UCSD-AML1 (cell line): Measurements from ENCODE around the gene SLC12A7.
"Not testable (repeated sequence)": the region's sequence is repeated elsewhere in the genome, so short reads cannot be mapped to it uniquely, and the experiment has no call there.

Source experiments
- DNase-seq: peaks from one replicate; lab custom pipeline; 2025; ENCODE audit not compliant: unreplicated experiment; lab: John Stamatoyannopoulos, UW

The SLC12A7 gene

DNA sequence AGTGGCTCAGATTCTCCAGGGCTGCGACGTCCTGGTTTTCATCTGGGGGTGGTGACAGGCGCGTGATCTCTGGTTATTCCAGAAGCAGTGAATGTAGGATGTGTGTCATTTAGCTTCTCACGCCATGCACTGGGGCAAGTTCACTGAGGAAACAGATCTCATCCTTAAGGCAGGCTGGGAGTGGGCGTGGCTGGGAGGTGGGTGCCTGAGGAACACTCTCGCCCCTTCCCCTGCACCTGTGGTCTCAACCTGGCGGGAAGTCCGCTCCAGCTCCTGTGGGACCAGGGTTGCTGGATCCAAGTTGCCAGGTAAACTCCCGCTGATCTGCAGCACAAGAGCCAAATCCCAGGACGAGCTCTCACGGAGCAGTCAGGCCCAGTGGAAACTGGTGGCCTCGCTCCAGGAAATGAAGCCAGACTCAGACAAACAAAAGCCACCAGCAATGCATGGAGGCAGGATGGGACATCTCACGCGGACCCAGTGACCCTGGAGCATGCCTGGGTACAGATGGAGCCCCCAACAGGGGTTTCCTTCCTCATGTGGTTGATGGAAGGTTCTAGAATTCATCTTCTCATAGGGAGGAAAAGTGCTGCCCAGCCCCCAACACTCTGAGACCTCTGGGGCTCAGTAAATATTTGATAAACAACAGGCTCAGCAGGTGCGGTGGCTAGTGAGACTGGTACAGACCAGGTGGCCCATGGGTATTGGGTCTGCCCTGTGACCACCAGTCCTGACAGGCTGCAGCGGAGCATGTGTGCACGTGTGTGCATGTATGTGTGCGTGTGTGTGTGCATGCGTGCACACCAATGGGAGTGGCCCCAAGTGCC is 16.3 kb upstream of the SLC12A7 start:
- no peak for DNase-seq

DNA sequence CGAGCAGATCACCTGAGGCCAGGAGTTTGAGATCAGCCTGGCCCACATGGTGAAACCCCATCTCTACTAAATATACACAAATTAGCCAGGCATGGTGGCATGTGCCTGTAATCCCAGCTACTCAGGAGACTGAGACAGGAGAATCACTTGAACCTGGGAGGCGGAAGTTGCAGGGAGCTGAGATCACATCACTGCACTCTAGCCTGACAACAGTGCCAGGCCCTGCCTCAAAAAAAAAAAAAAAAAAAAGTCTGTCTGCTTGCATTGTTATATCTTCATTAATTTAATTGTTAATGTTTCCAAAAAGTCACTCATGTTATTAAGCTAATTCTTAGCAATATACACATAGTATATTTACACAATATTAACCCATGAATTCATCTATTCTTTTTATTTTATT is 13.8 kb upstream of the SLC12A7 start:
- DNase-seq, result not testable (repeated sequence)

DNA sequence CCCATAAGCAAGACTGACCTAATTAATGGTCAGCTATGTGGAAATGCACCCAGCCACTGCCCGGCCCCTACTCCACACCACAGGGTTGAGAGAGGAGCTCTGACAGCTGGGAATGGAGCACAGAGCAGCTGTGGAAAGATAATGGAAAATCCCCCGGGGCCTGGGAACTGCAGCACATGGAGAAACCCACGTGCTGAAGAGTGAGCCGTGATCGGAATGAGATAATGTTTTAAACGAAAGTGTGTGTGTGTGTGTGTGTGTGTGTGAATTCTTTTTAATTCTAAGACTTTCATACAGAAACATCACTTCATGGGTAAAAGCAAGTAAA is 13.1 kb upstream of the SLC12A7 start:
- no peak for DNase-seq

DNA sequence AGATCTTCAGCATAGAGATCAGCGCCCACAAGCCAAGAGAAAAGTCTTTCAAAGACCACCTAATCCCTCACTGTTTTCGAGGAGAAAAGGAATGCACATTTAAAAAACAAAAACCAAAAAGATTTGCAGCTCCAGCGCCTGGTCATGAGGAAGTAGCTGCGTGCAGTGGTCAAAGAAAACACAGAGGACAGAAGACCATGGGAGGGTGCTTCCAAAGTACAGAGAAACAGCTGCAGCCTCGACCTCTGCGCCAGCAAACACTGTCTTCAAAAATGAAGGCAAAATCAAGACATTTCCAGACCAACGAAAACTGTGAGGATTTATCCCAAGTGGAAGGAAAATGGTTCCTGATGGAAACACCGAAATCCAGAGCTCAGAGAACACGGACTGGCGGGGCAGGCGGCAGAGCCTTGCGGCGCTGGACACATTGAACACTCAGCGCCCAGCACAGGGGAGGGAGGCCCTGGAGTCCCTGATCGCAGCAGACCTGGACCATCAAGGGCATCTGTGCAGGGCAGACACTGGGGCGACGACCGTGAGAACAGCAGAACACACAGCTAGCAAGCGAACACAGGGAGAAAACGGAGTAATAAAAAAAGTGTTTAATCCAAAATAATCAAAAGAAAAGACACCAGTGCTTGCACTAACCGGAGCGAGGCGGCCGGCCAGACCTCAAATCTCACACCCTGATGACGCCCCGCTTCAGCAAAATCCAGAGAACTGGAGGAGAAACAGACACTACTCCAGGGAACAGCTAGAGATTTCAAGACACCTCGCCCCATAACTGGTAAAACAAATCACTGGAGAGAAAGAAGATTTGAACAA is 12.6 kb upstream of the SLC12A7 start:
- DNase-seq, result no peak

DNA sequence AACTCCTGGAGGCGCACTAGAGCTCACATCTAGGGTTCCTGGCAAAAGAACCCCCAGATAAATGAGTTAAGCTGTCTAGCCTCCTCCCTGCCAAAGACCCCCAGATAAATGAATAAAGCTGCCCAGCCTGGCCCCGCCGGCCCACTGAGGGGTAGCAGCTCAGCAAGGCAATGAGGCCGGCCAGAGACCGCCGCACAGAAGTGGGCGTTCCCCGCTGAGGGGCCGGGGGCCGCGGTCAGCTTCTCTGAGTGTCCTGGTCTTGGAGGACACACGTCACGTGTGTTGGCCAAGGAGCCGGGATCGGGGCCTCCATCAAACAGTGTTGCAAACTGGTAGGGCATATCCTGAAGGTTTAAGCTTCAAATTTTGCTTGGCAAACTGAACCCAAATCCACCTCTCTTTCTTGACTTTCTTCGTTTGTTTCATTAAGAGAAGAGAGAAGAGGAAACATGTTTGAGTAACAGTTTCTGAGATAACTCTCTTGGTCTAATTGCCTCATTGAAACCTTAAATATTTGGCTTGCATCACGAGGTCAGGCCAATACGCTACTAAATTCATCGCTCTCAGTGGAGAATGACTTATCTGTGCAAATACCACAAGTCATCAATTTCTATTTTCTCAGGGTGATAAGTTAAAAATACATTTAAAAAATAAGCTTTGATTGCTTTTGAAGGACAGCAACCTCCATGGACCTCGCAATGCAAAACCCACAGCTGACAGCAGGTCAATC is 11.7 kb upstream of the SLC12A7 start:
- DNase-seq, result no peak

DNA sequence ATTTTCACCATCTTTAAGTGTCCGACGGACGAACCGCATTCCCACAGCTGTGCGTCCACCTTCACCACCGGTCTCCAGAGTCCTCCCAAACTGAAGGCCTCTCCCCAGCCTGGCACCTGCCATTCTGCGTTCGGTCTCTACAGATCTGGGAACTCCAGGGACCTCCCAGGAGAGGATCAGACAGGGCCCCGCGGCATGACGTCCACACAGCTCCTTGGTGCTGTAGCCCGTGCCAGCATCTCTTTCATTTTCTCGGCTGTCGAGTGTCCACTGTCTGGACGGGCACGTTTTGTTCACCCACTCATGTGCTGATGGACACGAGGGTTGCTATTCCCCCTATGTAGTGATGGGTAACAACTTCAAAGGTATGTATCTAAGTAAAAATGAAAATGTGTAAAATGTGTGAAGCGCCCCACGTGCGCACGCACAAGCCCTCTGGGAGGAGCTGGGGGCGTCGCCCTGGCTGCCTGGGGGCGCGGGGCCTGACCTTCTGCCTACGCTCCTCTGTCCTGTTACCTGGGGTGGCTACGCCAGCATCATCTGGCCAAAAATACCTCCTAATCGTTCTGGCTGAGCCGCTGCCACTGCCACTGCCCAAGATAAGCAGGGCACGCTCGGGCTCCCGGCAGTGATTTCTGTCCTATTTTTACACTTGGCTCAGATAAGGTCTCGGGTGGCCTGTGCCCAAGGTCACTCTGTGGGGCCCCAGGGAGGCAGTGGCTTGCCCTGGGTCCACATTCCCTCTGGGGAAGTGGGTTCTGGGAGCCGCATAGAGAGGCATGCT is 10.8 kb upstream of the SLC12A7 start:
- no peak for DNase-seq

DNA sequence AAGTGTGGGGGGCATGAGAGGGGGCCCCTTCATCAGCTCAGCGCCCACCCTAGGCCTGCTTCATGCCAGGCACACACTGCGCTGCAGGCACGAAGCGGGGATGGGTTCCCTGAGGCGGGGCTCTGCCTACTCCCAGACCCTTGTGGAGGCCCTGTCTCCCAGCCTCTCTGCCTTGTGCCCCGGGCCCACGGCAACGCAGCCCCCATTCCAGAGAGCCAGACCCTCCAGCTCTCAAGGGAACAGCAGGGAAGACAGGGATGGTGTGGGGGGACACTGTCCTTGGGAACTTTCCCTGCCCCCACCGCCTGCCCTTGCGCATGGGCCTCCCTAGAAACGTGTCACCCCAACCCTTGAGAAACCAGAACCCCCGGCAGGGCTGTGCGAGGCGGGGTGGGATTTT is 10.0 kb upstream of the SLC12A7 start:
- no peak for DNase-seq

DNA sequence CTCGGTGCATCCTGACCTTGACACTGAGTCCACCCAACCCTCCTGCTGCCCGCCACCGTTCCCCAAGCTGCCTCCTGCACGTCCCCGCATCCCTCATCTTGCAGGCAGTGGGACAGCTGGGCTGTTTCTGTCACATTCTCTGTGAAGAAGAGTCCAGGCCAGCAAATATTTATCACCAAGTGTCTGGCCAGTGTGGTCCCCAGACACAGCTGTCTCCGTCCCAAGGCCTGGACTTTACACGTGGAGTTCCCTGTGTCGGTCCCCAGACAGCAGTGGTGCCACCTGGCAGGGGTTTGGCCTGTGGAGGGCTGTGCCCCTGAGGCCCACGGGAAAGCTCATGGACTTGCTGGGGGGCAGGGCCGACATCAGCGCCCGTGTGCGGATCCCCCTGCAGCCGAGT is 9.2 kb upstream of the SLC12A7 start:
- no peak for DNase-seq

DNA sequence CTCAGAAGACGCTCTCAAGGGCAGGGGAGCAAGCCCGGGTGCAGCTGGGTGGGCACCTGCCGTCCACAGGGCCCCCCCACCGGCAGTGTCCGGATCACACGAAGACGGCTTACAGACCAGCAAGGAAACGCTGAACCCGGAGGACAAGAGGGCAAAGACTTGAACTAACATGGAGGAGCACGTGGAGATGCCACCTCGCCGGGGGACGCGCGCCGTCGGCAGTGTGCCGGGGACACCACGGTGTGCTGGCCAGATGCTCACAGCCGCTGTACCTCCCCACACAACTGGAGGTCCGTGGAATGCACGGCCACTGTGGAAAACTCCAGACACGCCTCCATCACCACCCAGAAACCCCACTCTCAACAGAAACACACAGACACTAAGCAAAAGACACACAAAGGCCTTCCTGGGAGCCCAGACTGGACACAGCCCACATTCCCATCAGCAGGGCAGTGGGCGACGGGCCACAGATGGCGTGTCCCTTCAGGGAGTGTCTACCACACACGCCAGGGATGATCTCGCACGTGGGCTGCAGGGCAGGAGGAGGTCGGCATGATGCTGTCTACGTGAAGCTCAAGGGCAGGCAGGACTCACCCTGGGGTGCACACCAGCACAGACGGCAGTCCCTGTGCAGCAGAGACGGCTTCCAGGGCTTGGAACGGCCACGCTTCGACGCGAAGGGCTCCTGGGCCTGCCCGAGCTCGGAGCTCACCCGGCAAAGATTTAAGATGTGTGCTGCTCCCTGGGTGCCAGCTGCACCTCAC is 8.6 kb upstream of the SLC12A7 start:
- DNase-seq, result no peak

DNA sequence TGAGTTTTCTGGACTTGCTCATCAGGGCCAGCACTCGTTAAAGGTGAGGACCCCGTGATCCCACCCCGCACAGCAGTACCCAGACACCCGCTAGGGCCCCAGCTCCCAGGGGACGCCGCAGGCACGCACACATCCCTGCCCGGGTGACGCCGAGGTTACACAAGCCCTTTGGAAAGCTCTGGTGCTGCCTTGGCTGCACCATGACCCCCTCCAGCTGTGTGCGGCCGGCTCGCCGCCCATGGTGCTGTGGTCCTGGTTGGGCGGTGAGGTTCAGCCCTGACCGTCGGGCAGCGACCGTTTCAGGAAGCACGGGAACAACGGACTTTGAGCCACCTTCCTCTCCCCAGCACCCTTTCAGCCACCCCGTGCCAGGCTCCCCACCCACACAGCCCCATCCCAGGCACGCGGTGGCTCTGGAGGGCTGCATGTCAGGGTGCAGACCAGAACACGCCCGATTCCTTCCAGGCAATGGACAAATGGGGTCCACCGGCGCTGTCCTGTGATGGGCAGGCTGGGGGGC is 7.5 kb upstream of the SLC12A7 start:
- DNase-seq, result no peak

DNA sequence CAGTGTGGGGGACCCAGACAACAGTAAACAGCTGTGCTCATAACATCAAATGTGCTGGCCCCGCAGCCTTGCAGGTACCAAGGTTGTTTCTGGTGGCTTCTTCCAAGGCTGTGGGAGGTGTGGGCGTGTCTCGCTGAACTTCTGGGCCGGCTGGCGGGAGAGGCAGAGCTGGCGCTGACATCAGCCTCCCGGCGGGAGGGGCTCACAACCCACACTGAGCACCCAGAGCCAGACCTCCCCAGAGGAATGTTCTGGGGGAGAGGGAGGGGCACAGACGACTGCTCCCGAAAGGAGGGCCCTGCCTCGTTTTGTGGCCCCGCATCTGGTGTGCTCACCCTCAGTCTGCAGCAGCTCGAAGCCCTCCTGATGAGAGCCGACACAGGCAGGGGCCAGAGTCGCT is 6.9 kb upstream of the SLC12A7 start:
- no peak for DNase-seq

DNA sequence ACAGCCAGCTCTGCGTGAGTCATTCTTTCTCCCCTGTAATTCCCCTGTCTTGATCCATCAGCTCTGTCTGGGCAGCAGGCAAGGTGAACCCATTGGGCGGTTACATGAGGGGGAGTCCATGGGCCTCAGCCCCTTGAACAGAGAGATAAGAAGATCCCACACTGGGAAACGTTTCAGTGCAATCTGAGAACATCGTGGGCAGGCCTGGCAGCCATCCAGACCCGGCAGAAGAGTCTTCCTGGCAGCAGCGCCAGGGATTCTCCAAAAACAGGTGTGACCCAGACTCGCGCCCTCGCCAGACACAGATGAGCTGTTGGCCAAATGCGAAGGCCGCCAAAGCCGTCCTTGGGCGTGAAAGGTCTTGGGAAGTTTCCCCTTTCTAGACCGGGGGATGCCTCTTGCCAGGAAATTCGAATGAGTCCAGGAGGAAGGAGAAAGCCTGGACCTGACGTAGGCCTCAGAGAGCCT is 6.4 kb upstream of the SLC12A7 start:
- no peak for DNase-seq

DNA sequence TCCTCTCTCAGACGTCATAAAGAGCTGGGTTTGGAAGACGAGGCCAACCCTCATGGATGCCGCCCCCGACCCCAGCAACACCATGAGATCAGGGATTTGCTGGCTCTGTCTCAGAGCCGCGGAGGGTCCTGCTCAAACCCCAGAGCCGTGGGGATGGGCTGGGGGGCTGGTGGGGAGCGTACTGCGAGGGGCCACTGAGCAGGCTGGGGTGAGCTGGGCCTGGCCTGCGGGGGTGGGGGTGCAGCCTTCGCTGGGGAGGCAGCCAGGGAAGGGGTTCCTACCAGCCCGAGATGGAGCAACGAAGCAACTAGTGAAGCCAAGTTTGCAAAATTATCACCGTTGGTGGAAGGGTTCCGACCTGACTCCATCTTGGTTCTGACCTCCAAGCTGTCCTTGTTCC is 5.1 kb upstream of the SLC12A7 start:
- no peak for DNase-seq

DNA sequence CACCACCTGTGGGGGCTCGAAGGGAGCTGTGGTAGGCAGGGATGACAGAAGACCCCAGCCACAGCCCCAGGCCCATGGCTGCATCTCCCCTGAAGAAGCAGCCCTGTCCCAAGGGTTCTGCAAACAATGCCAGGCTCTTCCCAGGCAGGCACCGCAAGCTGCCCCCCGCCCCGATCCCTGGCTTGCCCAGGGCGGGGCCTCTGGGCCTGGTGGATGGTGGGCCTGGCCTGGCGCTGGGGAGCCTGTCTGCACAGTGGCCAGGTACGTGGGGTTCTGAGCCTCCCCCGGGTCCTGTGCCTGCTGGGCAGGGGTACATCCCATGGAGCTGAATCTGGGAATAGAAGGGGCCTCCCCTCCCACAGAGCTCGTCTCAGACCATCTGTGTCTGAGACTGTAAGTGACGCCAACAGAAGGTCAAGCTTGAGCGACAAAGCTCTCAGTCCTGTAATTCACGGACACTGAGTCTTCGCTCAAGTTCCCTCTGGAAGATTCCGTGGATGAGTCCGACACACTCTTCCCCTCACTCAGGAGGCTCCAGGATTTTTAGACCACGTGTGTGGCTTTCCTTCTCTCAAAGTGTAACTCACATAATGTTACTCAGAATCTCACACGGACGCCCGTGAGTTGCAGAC is 4.4 kb upstream of the SLC12A7 start:
- DNase-seq, result no peak

DNA sequence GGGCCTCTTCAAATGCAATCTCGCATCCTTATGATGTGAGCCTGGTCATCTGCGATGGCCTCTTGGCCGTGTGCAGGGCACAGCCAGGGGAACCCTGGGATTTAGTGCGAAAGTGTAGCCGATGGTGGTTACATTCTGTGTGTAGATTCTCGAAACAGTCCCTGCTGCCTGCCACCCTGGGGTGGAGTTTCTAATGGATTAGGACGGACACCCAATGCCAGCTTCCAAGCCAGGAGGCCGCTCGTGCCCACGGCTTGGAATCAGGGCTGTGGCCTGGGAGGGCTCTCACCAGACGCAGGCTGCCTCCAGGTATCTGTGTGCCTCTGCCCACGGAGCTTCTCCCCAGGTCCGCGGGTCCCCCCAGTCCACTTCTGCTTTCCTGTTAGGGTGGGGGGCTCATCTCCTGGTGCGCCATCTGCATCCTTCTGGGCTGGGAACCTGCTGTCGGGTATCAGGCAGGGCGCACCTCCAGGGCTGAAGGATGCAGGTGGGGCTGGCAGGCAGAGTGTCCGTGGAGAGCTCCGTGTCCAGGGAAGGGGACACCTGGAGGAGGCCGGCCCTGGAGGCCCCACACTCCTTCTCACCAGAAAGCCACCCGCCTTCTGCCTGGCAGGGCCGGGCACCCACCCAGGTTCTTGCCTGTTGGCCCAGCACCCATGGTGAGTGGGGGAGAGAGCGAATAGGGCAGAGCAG is 3.4 kb upstream of the SLC12A7 start:
- DNase-seq, result no peak

DNA sequence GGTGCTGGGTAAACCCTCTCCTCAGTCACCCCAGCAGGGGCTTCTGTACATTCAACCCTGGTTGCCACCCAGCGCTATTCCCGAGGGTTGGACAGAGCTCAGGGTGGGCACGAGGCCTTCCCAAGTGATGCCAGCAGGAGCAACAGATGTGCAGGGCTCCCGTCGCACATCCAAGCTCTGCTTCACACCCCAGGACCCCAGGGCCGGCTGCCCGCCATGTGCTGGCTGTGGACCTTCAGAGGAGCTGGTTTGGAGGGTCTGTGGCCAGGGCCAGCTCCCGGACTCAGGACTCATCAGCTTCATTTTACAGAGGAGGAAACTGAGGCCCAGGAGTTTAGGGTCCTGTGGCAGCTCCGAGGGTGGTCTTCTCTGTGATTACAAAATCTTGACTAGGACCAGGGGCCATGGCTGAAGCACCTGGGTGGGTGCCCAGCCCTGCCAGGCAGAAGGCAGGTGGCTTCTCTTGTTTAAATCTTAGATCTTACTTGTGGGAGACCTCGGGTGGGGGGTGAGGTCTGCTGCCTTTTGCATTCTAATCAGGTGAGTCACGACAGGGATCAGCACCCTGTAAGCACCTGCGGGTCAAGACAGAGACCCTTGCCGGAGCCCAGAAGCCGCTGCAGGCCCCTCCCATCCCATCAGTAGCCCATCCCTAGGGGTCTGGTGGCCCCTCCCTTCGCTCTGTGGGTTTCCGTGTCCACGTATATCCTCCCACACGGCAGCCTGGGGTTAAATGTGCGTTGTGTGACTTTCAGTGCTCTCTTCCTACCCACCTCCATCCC is 2.1 kb upstream of the SLC12A7 start:
- DNase-seq, result no peak

DNA sequence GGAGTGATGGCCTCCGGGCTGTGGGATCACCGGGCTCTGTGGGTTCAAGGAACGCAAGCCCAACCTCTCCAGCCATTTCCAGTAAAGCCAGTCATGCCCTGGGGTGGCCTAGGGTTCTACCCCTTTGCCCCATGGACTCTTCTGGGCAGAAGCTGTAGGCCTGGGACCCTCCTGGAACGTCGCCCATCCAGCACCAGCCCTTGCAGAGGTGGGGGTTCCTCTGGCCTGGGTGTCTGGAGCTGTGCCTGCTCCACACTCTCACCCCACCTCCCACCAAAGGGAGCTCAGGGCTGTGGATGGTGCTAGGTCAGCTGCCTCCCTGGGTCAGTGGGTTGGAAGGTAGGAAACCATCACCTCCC is 1.4 kb upstream of the SLC12A7 start:
- DNase-seq, result no peak

DNA sequence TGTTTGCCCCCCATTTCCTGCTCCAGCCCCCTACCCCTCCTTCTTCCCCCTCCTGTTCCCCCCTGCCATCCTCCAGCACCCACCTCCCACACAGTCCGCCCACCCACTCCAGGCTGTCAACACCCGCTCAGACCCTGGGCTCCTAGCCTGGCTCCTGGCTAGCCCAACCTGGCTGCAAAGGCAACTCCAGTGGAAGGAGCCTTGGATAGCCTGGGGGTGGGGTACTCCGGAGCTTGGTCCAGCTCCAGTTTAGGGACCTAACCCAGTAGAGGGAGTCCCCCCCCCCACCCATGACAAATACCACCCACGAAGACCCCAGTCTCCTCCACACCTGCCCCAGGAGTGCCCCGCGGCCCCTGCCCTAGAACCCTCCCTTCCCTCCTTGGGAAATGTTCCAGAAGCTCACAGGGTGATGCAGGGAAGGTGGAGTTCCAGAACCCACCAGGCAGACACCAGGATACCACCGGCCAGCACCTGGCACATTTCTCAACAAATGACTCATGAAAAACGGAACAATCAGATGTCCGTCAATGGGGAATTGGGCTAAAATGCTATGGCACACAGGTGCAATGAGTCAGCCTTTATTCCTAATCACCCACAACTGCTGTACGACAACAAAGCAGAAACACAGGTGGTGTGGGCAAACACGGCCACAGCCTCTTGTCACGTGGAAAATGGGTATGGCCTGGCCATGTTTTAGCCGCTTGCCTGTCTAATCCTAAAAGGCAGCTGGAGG is 901 bp upstream of the SLC12A7 start:
- no peak for DNase-seq
